ENCODE results near the gene CNTNAP2.

DNA sequence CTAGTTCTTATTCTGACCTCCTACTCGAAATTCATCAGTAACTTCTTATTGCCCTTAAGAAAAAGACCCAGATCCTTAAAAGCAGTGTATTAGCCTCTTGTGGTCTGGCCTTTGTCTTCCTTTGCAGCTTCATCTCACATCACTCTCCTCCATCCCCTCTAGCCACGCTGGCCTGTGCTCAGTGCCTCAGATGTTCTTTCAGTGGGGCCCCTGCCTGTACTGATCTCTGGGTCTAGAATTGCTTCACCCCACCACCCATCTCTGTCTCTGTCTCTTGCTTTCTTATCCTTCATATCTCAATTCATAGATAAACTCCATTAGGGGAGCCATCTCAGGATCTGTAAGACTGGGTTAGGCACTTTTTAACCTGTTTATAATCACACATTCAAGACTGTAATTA is 1295.5 kb downstream of the CNTNAP2 start:
- TF ChIP-seq, protein P1, sequence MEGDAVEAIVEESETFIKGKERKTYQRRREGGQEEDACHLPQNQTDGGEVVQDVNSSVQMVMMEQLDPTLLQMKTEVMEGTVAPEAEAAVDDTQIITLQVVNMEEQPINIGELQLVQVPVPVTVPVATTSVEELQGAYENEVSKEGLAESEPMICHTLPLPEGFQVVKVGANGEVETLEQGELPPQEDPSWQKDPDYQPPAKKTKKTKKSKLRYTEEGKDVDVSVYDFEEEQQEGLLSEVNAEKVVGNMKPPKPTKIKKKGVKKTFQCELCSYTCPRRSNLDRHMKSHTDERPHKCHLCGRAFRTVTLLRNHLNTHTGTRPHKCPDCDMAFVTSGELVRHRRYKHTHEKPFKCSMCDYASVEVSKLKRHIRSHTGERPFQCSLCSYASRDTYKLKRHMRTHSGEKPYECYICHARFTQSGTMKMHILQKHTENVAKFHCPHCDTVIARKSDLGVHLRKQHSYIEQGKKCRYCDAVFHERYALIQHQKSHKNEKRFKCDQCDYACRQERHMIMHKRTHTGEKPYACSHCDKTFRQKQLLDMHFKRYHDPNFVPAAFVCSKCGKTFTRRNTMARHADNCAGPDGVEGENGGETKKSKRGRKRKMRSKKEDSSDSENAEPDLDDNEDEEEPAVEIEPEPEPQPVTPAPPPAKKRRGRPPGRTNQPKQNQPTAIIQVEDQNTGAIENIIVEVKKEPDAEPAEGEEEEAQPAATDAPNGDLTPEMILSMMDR (IDR thresholded peaks at IDR 0.05): no peak
- TF ChIP-seq POLR2A (IDR thresholded peaks at IDR 0.05) (no peak), POLR2AphosphoS5 (IDR thresholded peaks at IDR 0.05) (no peak), EP300 (IDR thresholded peaks at IDR 0.05) (no peak)

Data from suprapubic skin (tissue), 4 donors.